DND-41 (cell line): ENCODE measurements around the gene C17orf78.

Source experiments
- EZH2 ChIP-seq: IDR thresholded peaks from 3 replicates; pipeline ENCODE4 v1.6.1; 2012; ENCODE audit warnings: borderline replicate concordance, low read depth, mild to moderate bottlenecking, moderate library complexity, low read length, inconsistent platforms; ENCODE audit not compliant: severe bottlenecking
- TF ChIP-seq, protein P1 (sequence below): IDR thresholded peaks from 2 replicates; pipeline ENCODE4 v1.5.1; 2012; ENCODE audit warnings: borderline replicate concordance, low read length, moderate library complexity, mild to moderate bottlenecking; ENCODE audit not compliant: poor library complexity, severe bottlenecking; ENCODE audit errors: extremely low read depth

DNA sequence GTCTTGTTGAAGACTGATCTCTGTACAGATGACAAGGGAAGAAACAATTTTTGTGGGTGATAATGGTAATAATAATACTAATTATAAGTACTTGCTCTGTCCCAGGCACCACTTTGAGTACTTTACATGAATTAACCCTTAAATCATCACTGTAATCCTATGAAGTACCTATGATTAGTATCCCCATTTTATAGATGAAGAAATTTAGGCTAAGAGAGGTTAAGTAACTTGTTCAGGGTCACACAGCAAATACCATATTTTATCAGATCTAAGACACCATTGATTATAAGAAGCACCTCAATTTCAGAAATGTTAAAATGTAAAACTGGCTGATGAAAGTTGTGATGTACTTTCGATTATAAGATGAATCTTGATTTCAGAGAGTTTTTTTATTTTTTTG lies 49.5 kb downstream of the C17orf78 start:
- TF ChIP-seq, protein P1, sequence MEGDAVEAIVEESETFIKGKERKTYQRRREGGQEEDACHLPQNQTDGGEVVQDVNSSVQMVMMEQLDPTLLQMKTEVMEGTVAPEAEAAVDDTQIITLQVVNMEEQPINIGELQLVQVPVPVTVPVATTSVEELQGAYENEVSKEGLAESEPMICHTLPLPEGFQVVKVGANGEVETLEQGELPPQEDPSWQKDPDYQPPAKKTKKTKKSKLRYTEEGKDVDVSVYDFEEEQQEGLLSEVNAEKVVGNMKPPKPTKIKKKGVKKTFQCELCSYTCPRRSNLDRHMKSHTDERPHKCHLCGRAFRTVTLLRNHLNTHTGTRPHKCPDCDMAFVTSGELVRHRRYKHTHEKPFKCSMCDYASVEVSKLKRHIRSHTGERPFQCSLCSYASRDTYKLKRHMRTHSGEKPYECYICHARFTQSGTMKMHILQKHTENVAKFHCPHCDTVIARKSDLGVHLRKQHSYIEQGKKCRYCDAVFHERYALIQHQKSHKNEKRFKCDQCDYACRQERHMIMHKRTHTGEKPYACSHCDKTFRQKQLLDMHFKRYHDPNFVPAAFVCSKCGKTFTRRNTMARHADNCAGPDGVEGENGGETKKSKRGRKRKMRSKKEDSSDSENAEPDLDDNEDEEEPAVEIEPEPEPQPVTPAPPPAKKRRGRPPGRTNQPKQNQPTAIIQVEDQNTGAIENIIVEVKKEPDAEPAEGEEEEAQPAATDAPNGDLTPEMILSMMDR, result no peak
- TF ChIP-seq EZH2, result no peak
